ENCODE results near the gene NPIPB2. TPM values are rescaled to one million over a fixed set of nuclear protein-coding genes. Genes with fewer than 3 reads are reported as not detected.

The NPIPB2 gene
- total RNA-seq, 1 experiment from 2014 or later = 10.3 TPM

- no peaks in the 10 kb centered on the region for H3K27me3 ChIP-seq (ENCODE audit: control insufficient read depth, insufficient read depth, low read length)
- no peak overlapping the region for H3K4me3 ChIP-seq (ENCODE audit: low read depth in 2 of 2, low read length in 2 of 2)
- intact Hi-C loops (cut with micrococcal nuclease; ENCODE audit: unreplicated experiment) = no loop called here
- BruUV-seq (replicated peaks) = no TSS peak
- peaks cover 44% of the 10 kb centered on the region for H3K36me3 ChIP-seq (ENCODE audit: control insufficient read depth, insufficient read depth, low read length)
- ChIA-PET CTCF (no interaction called here), POLR2A (no interaction called here)
- no peak overlapping the region for H3K27ac ChIP-seq (ENCODE audit: low read length)
- ATAC-seq = no peak
- H3K9me3 ChIP-seq (ENCODE audit: control insufficient read depth, insufficient read depth, low read depth, low read length) = no peaks in the 10 kb centered on the region
- TF ChIP-seq TCF7L2 (IDR thresholded peaks at IDR 0.05; ENCODE audit: low read depth, low read length) (no peak), SIN3A (IDR thresholded peaks at IDR 0.05; ENCODE audit: borderline replicate concordance, insufficient read depth, low read depth, low read length) (no peak), POLR2AphosphoS5 (IDR thresholded peaks at IDR 0.05; ENCODE audit: low read depth, low read length) (no peak)
- TF ChIP-seq, protein P1, sequence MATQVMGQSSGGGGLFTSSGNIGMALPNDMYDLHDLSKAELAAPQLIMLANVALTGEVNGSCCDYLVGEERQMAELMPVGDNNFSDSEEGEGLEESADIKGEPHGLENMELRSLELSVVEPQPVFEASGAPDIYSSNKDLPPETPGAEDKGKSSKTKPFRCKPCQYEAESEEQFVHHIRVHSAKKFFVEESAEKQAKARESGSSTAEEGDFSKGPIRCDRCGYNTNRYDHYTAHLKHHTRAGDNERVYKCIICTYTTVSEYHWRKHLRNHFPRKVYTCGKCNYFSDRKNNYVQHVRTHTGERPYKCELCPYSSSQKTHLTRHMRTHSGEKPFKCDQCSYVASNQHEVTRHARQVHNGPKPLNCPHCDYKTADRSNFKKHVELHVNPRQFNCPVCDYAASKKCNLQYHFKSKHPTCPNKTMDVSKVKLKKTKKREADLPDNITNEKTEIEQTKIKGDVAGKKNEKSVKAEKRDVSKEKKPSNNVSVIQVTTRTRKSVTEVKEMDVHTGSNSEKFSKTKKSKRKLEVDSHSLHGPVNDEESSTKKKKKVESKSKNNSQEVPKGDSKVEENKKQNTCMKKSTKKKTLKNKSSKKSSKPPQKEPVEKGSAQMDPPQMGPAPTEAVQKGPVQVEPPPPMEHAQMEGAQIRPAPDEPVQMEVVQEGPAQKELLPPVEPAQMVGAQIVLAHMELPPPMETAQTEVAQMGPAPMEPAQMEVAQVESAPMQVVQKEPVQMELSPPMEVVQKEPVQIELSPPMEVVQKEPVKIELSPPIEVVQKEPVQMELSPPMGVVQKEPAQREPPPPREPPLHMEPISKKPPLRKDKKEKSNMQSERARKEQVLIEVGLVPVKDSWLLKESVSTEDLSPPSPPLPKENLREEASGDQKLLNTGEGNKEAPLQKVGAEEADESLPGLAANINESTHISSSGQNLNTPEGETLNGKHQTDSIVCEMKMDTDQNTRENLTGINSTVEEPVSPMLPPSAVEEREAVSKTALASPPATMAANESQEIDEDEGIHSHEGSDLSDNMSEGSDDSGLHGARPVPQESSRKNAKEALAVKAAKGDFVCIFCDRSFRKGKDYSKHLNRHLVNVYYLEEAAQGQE (IDR thresholded peaks at IDR 0.05; ENCODE audit: insufficient read depth in 1 of 2, low read depth in 2 of 2, low read length in 1 of 2) = no peak
- TF ChIP-seq, protein P2, sequence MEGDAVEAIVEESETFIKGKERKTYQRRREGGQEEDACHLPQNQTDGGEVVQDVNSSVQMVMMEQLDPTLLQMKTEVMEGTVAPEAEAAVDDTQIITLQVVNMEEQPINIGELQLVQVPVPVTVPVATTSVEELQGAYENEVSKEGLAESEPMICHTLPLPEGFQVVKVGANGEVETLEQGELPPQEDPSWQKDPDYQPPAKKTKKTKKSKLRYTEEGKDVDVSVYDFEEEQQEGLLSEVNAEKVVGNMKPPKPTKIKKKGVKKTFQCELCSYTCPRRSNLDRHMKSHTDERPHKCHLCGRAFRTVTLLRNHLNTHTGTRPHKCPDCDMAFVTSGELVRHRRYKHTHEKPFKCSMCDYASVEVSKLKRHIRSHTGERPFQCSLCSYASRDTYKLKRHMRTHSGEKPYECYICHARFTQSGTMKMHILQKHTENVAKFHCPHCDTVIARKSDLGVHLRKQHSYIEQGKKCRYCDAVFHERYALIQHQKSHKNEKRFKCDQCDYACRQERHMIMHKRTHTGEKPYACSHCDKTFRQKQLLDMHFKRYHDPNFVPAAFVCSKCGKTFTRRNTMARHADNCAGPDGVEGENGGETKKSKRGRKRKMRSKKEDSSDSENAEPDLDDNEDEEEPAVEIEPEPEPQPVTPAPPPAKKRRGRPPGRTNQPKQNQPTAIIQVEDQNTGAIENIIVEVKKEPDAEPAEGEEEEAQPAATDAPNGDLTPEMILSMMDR (IDR thresholded peaks at IDR 0.05) = no peak
- no peak for DNase-seq (ENCODE audit: low read depth, low spot score)
- no peaks in the 10 kb centered on the region for H3K4me1 ChIP-seq (ENCODE audit: control insufficient read depth, insufficient read depth, low read length)
- in situ Hi-C loops (cut with HindIII; ENCODE audit: low pct_unique_long_range_greater_than_20kb, low sequenced_read_pairs) = no loop called here
Observed at GRCh38 chr16:11877374-11877773, 64.5 kb downstream of the NPIPB2 start.

Other genes with a start within 250 kb of the NPIPB2 start
- gene TXNDC11, start 199.2 kb downstream of the NPIPB2 start, total RNA-seq (2021; ENCODE audit: unreplicated experiment) = 30.5 TPM
- gene ZC3H7A, start 144.8 kb downstream of the NPIPB2 start, total RNA-seq (2021; ENCODE audit: unreplicated experiment) = 52.3 TPM
- 195 TPM for gene RSL1D1, start 90.5 kb downstream of the NPIPB2 start, total RNA-seq (2021; ENCODE audit: unreplicated experiment)
- 194 TPM for gene GSPT1, start 26.1 kb downstream of the NPIPB2 start, total RNA-seq (2021; ENCODE audit: unreplicated experiment)
- not detected for gene TNFRSF17, start 23.2 kb upstream of the NPIPB2 start, total RNA-seq (2021; ENCODE audit: unreplicated experiment)
- 8.5 TPM for gene SNX29, start 34.7 kb upstream of the NPIPB2 start, total RNA-seq (2021; ENCODE audit: unreplicated experiment)

Data from Panc1 (cell line).